GM21576 (cell line): ENCODE results near the gene RAB3GAP2.
"Not testable (repeated sequence)": the region's sequence is repeated elsewhere in the genome, so short reads cannot be mapped to it uniquely, and the experiment has no call there.

Source experiments
- ATAC-seq: cut with Tn5 transposase; IDR thresholded peaks from one replicate; pipeline ENCODE4 v1.9.1; 2021; ENCODE audit warnings: mild to moderate bottlenecking, moderate library complexity; ENCODE audit not compliant: unreplicated experiment

RAB3GAP2 gene

GRCh38 chr1:220243947-220244346, 28.3 kb downstream of the RAB3GAP2 start:
- no peak for ATAC-seq

- ATAC-seq = no peak
Measured at GRCh38 chr1:220241072-220241663, 31.1 kb downstream of the RAB3GAP2 start.

- no peak for ATAC-seq
Measured at GRCh38 chr1:220239966-220240365, 32.3 kb downstream of the RAB3GAP2 start.

GRCh38 chr1:220239213-220239612, 33.0 kb downstream of the RAB3GAP2 start:
- ATAC-seq = no peak

DNA sequence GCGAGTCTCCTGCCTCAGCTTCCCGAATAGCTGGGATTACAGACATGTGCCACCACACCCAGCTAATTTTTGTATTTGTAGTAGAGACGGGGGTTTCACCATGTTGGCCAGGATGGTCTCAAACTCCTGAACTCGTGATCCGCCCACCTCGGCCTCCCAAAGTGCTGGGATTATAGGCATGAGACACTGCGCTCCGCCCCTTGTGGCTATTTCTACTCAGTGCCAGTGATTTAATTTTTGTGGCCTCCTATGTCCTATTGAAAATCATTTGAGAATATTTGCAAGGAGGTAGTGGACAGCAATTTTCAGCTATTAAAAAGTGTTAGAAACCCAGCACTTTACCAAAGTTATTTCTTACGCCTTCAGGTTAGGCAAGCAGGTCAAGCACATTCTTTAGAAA, 36.0 kb downstream of the RAB3GAP2 start:
- ATAC-seq = not testable (repeated sequence)

DNA sequence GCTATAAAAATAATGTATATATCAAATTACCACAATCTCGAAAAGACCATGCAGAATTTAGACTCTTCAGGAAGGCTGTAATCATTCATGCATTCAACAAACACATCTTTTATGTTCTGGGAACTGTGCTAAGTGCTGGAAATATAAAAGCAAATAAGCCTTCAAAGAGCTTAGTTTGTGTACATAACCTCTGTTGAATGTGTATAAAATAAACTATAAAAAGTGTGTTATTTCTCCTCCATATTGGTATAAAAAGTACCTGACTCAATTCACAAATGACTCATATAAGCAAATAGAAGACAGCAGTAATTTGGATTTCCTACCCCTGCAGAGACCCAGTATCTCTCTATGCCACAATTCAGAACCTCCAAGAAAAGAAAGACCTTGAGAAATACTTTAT, 36.8 kb downstream of the RAB3GAP2 start:
- no peak for ATAC-seq

GRCh38 chr1:220233927-220234326, 38.3 kb downstream of the RAB3GAP2 start:
- no peak for ATAC-seq

- ATAC-seq = no peak
Measured at GRCh38 chr1:220229771-220230170, 42.5 kb downstream of the RAB3GAP2 start.

DNA sequence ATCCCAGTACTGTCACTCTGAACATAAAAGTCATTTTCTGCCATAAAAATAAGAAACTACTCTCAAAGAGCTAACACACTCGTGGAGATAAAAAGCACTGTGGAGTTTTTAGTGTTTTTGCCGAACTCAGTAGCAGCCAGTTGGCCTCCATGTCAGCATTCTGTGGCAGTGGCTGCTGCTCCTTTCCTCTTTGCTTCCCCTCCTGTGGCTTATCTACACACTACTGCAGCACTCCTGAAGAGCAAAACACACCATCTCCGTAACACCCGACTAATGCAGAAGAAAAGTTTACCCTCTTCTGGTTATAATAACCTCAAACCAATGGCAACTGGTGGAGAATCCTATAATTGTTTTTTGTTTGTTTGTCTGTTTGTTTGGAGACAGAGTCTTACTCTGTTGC, 44.9 kb downstream of the RAB3GAP2 start:
- no peak for ATAC-seq

- ATAC-seq = no peak
Measured at GRCh38 chr1:220226752-220227151, 45.5 kb downstream of the RAB3GAP2 start.

GRCh38 chr1:220225957-220226356, 46.3 kb downstream of the RAB3GAP2 start:
- ATAC-seq = no peak

- no peak for ATAC-seq
Measured at GRCh38 chr1:220224611-220225124, 47.6 kb downstream of the RAB3GAP2 start.

DNA sequence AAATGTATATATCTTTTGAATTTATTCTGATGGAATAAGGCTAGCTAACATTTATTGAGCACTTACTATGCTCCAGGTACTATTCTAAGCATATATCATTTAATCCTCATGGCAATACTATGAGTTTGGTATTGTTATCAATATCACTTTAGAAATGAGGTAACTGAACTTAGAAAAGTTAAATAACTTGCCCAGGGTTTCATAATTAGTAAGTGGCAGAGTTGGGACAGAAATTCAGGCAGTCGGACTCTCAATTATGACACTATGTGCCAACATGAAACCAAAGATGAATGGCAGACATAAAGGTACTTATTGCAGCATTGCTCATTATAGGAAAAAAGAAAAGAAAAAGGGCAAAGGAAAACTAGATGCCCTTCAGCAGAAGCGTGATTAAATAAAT, 48.2 kb downstream of the RAB3GAP2 start:
- ATAC-seq = no peak

DNA sequence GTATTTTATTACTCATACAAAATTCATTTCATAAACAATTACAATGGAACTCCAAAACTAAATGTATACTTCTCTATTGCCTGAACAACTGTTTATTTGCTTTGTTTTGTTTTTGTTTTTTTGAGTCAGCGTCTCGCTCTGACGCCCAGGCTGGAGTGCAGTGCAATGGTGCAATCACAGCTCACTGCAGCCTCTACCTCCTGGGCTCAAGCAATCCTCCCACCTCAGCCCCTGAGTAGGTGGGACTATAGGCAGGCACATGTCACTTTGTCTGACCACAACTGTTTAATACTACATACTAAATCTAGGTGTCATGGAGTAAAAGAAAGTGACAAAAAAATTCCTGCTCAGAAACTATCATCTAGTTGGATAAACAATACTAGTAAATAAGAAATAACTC, 49.3 kb downstream of the RAB3GAP2 start:
- ATAC-seq = no peak

- ATAC-seq = no peak
Measured at GRCh38 chr1:220221670-220222069, 50.6 kb downstream of the RAB3GAP2 start.

GRCh38 chr1:220221269-220221668, 51.0 kb downstream of the RAB3GAP2 start:
- no peak for ATAC-seq

GRCh38 chr1:220220699-220221040, 51.6 kb downstream of the RAB3GAP2 start:
- not testable (repeated sequence) for ATAC-seq

DNA sequence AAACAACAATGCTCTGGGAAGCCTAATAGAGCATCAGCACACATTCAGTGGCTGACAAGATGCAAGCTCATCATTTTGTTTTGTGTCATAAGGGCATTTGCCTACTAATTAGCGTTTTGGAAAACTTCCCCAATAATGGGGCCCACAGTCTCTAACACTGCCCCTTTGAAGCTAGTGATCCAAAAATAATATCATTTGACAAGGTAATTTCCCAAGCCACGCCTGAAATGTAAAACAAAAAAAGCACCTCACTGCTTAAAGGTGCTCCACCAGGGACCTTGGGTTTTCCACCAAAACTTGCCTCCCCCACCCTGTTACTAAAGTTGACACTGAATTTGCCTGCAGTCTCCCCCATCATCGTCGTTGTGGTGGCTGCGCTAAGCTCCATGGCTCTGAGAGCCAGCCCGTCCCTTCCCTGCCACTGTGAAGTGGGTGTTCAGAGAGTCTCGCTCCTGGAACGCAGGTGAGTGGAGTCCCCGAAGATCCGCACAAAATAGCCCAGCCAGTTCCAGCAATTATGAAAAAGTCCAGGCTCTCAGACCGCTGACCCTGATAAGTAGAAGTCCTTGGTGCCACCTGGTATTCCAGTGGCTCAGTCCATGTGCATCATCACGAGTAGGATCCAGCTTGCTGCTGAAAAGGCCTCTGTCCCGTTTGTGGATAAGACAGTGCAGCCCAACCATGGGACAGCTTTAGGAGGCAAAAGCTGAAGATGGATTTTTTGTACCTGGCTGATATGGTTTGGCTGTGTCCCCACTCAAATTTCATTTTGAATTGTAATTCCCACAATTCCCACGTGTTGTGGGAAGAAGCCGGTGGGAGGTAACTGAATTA, 52.2 kb downstream of the RAB3GAP2 start:
- peak; percentile 45 for ATAC-seq

- ATAC-seq = no peak
Measured at GRCh38 chr1:220219136-220219442, 53.2 kb downstream of the RAB3GAP2 start.

DNA sequence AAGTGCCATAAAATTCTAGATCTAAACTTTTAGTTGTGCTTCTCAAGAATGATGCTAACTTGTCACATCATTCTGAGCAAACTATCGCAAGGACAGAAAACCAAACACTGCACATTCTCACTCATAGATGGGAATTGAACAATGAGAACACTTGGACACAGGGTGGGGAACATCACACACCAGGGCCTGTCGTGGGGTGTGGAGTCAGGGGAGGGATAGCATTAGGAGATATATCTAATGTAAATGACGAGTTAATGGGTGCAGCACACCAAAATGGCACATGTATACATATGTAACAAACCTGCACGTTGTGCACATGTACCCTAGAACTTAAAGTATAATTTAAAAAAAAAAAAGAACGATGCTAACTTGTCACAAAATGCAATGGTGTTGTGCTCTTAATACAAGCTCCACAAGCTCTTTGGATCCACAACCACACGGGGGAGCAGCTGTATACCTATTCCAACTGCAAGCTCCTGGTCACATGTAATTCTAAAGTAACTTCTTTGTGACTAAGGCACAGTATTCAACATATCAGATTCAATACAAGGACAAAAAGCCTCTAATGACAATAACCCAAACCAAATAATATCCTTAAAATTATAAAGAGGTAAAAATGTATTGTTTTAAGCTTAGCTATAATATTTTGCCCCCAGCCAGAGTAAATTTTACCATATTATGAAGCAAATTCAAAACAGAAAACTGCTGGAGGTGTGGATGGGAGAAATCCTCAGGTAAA, 53.7 kb downstream of the RAB3GAP2 start:
- peak; percentile 37 for ATAC-seq

DNA sequence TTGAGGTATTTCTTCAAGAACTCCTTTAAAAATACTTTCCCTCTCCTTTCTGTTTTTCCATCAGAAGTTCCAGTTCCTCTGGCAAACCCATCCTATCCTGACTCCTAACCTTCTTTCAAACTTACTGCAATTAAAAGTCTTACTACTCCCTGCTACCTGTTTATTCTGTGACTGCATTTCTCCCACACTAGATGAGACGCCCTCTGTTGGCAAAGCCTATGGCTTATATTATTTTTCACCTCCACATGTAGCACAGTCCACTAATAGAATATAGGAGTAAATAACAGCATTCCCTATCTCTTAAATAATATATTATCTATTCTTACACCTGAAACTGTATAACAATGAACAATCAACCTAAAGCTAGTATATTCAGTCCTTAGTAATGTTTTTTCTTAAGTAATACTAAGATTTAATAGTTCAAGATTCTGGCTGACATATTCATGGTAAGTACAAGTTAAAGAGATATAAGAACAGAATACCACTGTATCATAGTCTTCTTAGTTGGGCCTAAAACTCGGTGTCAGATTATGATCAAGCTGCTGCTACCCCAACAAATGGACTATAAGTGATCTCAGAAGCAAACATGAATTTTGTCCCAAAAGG, 54.8 kb downstream of the RAB3GAP2 start:
- ATAC-seq = no peak
